ENCODE results near the gene SSH3.

GRCh38 chr11:67261946-67262681 is 41.2 kb upstream of the SSH3 start:
- no peak for TF ChIP-seq CTCF (IDR thresholded peaks at IDR 0.05; ENCODE audit: low read depth, low read length)
- no peak for TF ChIP-seq EZH2phosphoT487 (IDR thresholded peaks at IDR 0.05; ENCODE audit: low read depth)
